ENCODE results near the gene NGF.

GRCh38 chr1:115296981-115297380 lies 41.1 kb downstream of the NGF start:
- no peak for TF ChIP-seq CTCF (IDR thresholded peaks at IDR 0.05)
- no peak for TF ChIP-seq POLR2A (IDR thresholded peaks at IDR 0.05)

Measured in testis (tissue), 2 donors.